Breast epithelium (tissue), 4 donors: Measurements from ENCODE around the gene IPO9. TPM values are rescaled to one million over a fixed set of nuclear protein-coding genes. Genes with fewer than 3 reads are reported as not detected.
"Not testable (repeated sequence)": the region's sequence is repeated elsewhere in the genome, so short reads cannot be mapped to it uniquely, and the experiment has no call there.

Experiments used
- DNase-seq, 2 donors: peaks; one replicate each; pipeline ENCODE4 v3.0.0-alpha.2; 2019; ENCODE audit warnings: low spot score in 2 of 2
- H3K27ac ChIP-seq, 2 donors: fragments of 200-600 bp; sonication (generic) in 1 of 2; one replicate each; pipeline ENCODE4 v1.5.1; 2016 to 2019; ENCODE audit warnings: mild to moderate bottlenecking in 1 of 2
- H3K27me3 ChIP-seq, 2 donors: fragments of 200-600 bp; sonication (generic) in 1 of 2; one replicate each; pipeline versions ENCODE4 v1.5.1 to v1.6.0; 2017 to 2019; ENCODE audit warnings: control low read depth in 1 of 2, mild to moderate bottlenecking in 1 of 2
- H3K36me3 ChIP-seq: fragments of 200-600 bp; one replicate; pipeline ENCODE4 v1.5.1; 2019
- H3K4me1 ChIP-seq, 2 donors: fragments of 200-600 bp; sonication (generic); one replicate each; pipeline ENCODE4 v1.5.1; 2016 to 2019; ENCODE audit warnings: control low read depth in 1 of 2
- H3K4me3 ChIP-seq, 3 donors: fragments of 200-600 bp; sonication (generic); 1 replicate in 2 of 3; 2 replicates in 1 of 3; pipeline ENCODE4 v1.5.1; 2016 to 2019; ENCODE audit warnings: mild to moderate bottlenecking in 3 of 3, moderate library complexity in 2 of 3
- H3K9me3 ChIP-seq, 2 donors: fragments of 200-600 bp; sonication (generic) in 1 of 2; one replicate each; pipeline ENCODE4 v1.5.1; 2016 to 2019; ENCODE audit warnings: control low read depth in 1 of 2
- POLR2A ChIP-seq: fragments of 450-650 bp; IDR thresholded peaks from one replicate; pipeline ENCODE4 v1.6.1; 2016; ENCODE audit warnings: antibody characterized with exemption, mild to moderate bottlenecking, moderate library complexity
- POLR2AphosphoS5 ChIP-seq, 3 donors: sonication (generic); formaldehyde crosslinking; IDR thresholded peaks; one replicate each; pipeline ENCODE4 v1.6.1; 2017; ENCODE audit warnings: antibody characterized with exemption in 3 of 3
- intact Hi-C: fragments of 100-400 bp; cut with DNase I; formaldehyde crosslinking; loops from one replicate; pipeline ENCODE4 v1.15.1; 2023; ENCODE audit warnings: low total_unique reads
- total RNA-seq, 3 donors: library from RNA; depleted of rRNA; stranded (reverse); fragments of >200 nt; gene quantifications; one replicate each; pipeline ENCODE4 v1.1.0, GENCODE V29; 2016
- TF ChIP-seq, protein P1 (sequence below), 3 donors: fragments of 450-650 bp; IDR thresholded peaks; one replicate each; pipeline ENCODE4 v1.5.1; 2016 to 2017; ENCODE audit warnings: antibody characterized with exemption in 3 of 3, mild to moderate bottlenecking in 3 of 3, moderate library complexity in 3 of 3

The IPO9 gene
- total RNA-seq, 3 donors from 2014 or later, result 15.2 to 21.3 (median 18.1) TPM

DNA sequence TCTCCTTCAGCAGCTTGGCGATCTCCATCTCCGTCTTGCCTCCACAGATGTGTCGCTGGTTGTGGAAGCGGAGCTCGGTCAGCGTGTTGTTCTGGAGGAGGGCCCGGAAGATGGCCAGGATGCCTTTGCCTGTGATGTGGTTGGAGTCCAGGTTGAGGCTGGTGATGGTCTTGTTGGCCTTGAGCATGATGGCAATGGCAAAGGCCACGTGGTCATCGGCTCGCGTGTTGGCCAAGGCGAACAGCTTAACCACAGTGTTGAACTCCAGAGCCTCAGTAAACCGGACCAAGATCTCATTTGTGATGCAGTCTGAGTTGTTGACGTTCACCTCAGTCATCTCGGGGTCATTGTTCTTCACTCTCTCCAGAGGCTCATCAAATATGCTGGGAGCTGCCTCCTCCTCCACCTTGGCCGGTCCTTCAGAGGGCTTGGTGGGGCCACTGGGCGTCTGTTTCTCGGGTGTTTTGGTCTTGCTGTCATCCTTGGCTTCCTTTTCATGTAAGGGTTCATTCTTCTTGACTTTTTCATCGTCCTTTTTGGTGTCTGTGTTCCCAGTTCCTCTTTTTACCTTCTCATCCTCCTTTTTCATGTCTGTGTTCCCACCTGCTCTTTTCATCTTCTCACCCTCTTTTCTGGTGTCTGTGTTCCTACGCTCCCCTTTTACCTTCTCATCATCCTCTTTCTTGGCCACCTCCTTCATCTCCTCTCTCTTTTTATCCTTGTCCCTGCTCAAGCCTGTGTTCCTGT, 70.9 kb downstream of the IPO9 start:
- H3K4me1 ChIP-seq, result peaks cover 0 to 6% of the 10 kb centered on the region in 2 donors
- H3K4me3 ChIP-seq, result no peak overlapping the region
- H3K27me3 ChIP-seq, result no peaks in the 10 kb centered on the region
- H3K36me3 ChIP-seq, result no peaks in the 10 kb centered on the region
- no peak for DNase-seq
- peak overlapping the region; percentile 65 to 67 for H3K27ac ChIP-seq
- H3K9me3 ChIP-seq, result no peaks in the 10 kb centered on the region
- intact Hi-C loops, result loop anchor here (5.0 kb wide), 1 partner anchor 72 kb away; no protein-coding TSS in a partner anchor
- TF ChIP-seq POLR2A (no peak), POLR2AphosphoS5 (IDR thresholded peaks at IDR 0.05) (no peak)
- TF ChIP-seq, protein P1, sequence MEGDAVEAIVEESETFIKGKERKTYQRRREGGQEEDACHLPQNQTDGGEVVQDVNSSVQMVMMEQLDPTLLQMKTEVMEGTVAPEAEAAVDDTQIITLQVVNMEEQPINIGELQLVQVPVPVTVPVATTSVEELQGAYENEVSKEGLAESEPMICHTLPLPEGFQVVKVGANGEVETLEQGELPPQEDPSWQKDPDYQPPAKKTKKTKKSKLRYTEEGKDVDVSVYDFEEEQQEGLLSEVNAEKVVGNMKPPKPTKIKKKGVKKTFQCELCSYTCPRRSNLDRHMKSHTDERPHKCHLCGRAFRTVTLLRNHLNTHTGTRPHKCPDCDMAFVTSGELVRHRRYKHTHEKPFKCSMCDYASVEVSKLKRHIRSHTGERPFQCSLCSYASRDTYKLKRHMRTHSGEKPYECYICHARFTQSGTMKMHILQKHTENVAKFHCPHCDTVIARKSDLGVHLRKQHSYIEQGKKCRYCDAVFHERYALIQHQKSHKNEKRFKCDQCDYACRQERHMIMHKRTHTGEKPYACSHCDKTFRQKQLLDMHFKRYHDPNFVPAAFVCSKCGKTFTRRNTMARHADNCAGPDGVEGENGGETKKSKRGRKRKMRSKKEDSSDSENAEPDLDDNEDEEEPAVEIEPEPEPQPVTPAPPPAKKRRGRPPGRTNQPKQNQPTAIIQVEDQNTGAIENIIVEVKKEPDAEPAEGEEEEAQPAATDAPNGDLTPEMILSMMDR (IDR thresholded peaks at IDR 0.05), result no peak

DNA sequence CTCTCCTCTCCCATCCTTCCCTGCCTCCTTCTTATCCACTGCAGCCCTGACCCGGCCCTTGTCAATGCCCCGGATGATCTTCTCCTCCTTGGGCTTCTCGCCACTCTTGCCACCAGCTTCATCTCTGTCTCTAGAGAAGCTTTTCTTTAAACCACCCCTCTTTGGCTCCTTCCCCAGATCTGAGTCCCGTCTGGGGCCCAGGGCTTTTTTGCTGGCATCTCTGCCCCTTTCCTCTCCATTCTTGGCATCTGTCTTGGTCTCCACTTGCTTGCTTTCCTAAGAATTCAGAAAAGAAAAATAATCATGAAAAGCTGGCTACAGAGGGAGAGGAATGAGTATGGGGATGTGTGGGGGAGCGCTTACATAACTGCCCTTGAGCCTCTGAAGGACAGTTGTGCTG, 71.5 kb downstream of the IPO9 start:
- TF ChIP-seq, protein P1 (IDR thresholded peaks at IDR 0.05), result no peak
- TF ChIP-seq POLR2AphosphoS5 (IDR thresholded peaks at IDR 0.05) (no peak), POLR2A (no peak)
- H3K9me3 ChIP-seq, result no peaks in the 10 kb centered on the region
- peak overlapping the region; percentile 65 to 67 for H3K27ac ChIP-seq
- no peak overlapping the region for H3K4me3 ChIP-seq
- no peaks in the 10 kb centered on the region for H3K27me3 ChIP-seq
- intact Hi-C loops, result no loop called here
- no peaks in the 10 kb centered on the region for H3K36me3 ChIP-seq
- peaks cover 0 to 12% of the 10 kb centered on the region in 2 donors for H3K4me1 ChIP-seq
- no peak for DNase-seq

DNA sequence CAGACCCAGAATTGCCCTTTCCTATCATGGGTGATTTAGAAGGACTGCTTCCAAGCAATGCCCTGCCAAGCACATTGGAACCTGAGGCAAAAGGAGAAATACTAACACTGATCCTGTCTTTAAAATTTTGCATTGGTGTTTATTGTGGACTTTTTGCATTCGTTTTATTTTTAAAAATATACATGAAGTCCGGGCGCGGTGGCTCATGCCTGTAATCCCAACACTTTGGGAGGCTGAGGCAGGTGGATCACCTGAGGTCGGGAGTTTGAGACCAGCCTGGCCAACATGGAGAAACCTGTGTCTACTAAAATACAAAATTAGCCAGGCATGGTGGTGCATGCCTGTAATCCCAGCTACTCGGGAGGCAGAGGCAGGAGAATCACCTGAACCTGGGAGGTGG, 72.1 kb downstream of the IPO9 start:
- DNase-seq, H3K36me3 ChIP-seq, H3K27me3 ChIP-seq, H3K4me3 ChIP-seq, H3K9me3 ChIP-seq, intact Hi-C loops: not testable (repeated sequence)
- Histone ChIP-seq H3K27ac (peak overlapping the region; percentile 65 to 67), H3K4me1 (peaks cover 0 to 18% of the 10 kb centered on the region in 2 donors)

DNA sequence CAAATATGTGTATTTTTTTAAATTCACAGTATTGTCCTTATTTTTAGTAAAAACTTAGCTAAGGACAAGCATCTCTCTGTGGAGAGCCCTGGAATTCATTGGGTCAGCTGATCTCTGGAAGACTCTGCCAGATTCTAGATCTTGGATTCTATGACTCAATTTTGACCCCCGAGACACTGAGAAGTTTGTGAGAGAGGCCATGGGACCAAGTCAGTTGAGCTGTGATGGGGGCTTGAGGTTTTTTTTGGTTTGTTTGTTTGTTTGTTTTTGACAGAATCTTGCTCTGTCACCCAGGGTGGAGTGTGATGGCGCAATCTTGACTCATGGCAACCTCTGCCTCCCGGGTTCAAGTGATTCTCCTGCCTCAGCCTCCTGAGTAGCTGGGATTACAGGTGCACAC, 73.2 kb downstream of the IPO9 start:
- H3K27ac ChIP-seq, result peak overlapping the region; percentile 89 to 97

DNA sequence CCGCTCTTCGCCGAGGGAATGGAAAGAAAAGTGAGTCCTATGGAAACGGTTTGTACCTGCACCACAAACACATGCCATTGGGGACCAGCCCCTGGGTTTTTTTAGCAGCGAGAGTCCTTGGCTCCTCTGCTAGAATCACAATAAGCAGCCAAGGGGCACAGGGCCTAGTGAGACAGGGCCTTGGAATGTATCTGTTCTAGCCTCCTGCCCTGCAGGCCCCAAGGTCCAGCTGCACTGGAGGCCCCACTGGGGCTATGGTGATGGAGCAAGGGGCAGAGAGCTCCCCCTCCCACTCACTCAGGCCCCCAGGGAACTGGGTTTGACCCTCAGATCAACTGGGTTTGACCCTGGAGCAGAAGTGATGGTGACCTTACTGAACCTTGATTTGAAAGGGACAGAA, 74.2 kb downstream of the IPO9 start:
- Histone ChIP-seq H3K4me3 (no peak overlapping the region), H3K9me3 (no peaks in the 10 kb centered on the region), H3K27me3 (no peaks in the 10 kb centered on the region), H3K27ac (peak overlapping the region; percentile 89 to 97), H3K36me3 (no peaks in the 10 kb centered on the region), H3K4me1 (peaks cover 0 to 22% of the 10 kb centered on the region in 2 donors)
- TF ChIP-seq, protein P1 (IDR thresholded peaks at IDR 0.05), result no peak
- TF ChIP-seq POLR2AphosphoS5 (IDR thresholded peaks at IDR 0.05), result peak; percentile 31 to 72 (median 64)
- peak in 1 of 2 donors; percentile 80 for DNase-seq
- intact Hi-C loops, result no loop called here

More for the DNA sequence above, 73.2 kb downstream of the IPO9 start:
- H3K36me3 ChIP-seq, result no peaks in the 10 kb centered on the region
- TF ChIP-seq POLR2AphosphoS5 (IDR thresholded peaks at IDR 0.05) (no peak), POLR2A (no peak)
- TF ChIP-seq, protein P1 (IDR thresholded peaks at IDR 0.05), result no peak
- no peak for DNase-seq
- H3K27me3 ChIP-seq, result no peaks in the 10 kb centered on the region
- no peak overlapping the region for H3K4me3 ChIP-seq
- H3K9me3 ChIP-seq, result no peaks in the 10 kb centered on the region
- intact Hi-C loops, result no loop called here
- H3K4me1 ChIP-seq, result peaks cover 0 to 22% of the 10 kb centered on the region in 2 donors
